Measurements from ENCODE around the gene NCOA1.

GRCh38 chr2:24505534-24506275, 14.7 kb downstream of the NCOA1 start:
- no peak for TF ChIP-seq CTCF (IDR thresholded peaks at IDR 0.05; ENCODE audit: insufficient read depth, low read length)
- no peak for TF ChIP-seq POLR2AphosphoS5 (IDR thresholded peaks at IDR 0.05; ENCODE audit: low read depth)
- no peak for TF ChIP-seq SPI1 (IDR thresholded peaks at IDR 0.05; ENCODE audit: borderline replicate concordance, low read depth)
- TF ChIP-seq REST (IDR thresholded peaks at IDR 0.05; ENCODE audit: insufficient replicate concordance, low read depth), result no peak

All from HL-60 (cell line).